GM18511 (cell line): Measurements from ENCODE around the gene MGAT4C.
A peak's percentile ranks its signal among the peaks of the same experiment; 100 is the strongest.

Experiments used
- ATAC-seq: cut with Tn5 transposase; IDR thresholded peaks from one replicate; pipeline ENCODE4 v1.9.1; 2021; ENCODE audit warnings: mild to moderate bottlenecking, moderate library complexity; ENCODE audit not compliant: unreplicated experiment

The MGAT4C gene

GRCh38 chr12:85985996-85986395, 270.2 kb downstream of the MGAT4C start:
- ATAC-seq, result no peak

- ATAC-seq, result no peak
Observed at GRCh38 chr12:85983601-85984000, 272.6 kb downstream of the MGAT4C start.

- ATAC-seq, result no peak
Observed at GRCh38 chr12:85979641-85980040, 276.6 kb downstream of the MGAT4C start.

- ATAC-seq, result no peak
Observed at GRCh38 chr12:85975716-85976115, 280.5 kb downstream of the MGAT4C start.

- no peak for ATAC-seq
Observed at GRCh38 chr12:85971800-85972199, 284.4 kb downstream of the MGAT4C start.

GRCh38 chr12:85968606-85969005, 287.6 kb downstream of the MGAT4C start:
- no peak for ATAC-seq

- ATAC-seq, result no peak
Observed at GRCh38 chr12:85963326-85963725, 292.9 kb downstream of the MGAT4C start.

- ATAC-seq, result no peak
Observed at GRCh38 chr12:85956081-85956480, 300.1 kb downstream of the MGAT4C start.

GRCh38 chr12:85955127-85955526, 301.1 kb downstream of the MGAT4C start:
- ATAC-seq, result no peak

- no peak for ATAC-seq
Observed at GRCh38 chr12:85951823-85952222, 304.4 kb downstream of the MGAT4C start.

- no peak for ATAC-seq
Observed at GRCh38 chr12:85949253-85949652, 306.9 kb downstream of the MGAT4C start.

- ATAC-seq, result no peak
Observed at GRCh38 chr12:85948340-85948739, 307.9 kb downstream of the MGAT4C start.

- ATAC-seq, result no peak
Observed at GRCh38 chr12:85947286-85947685, 308.9 kb downstream of the MGAT4C start.

GRCh38 chr12:85946375-85946774, 309.8 kb downstream of the MGAT4C start:
- no peak for ATAC-seq

- ATAC-seq, result no peak
Observed at GRCh38 chr12:85927166-85927565, 329.0 kb downstream of the MGAT4C start.

- no peak for ATAC-seq
Observed at GRCh38 chr12:85923767-85924331, 332.3 kb downstream of the MGAT4C start.

- ATAC-seq, result peak; percentile 78
Observed at GRCh38 chr12:85920324-85920947, 335.8 kb downstream of the MGAT4C start.
